ENCODE data around the gene DUSP5.
"Not testable (repeated sequence)": the region's sequence is repeated elsewhere in the genome, so short reads cannot be mapped to it uniquely, and the experiment has no call there.

Gene DUSP5

GRCh38 chr10:110497438-110498086 is at the start of gene DUSP5:
Gene DUSP5 (plus strand): TSS chr10:110497907. CDS start chr10:110498122, 215 bp downstream.
- peak; percentile 94 for DNase-seq

- no peak for DNase-seq
These were observed 48.9 kb upstream of the DUSP5 start for GRCh38 chr10:110448682-110449418.

GRCh38 chr10:110455446-110455845 is 42.3 kb upstream of the DUSP5 start:
- peak; percentile 57 for DNase-seq

- no peak for DNase-seq
These were observed 41.7 kb upstream of the DUSP5 start for GRCh38 chr10:110456046-110456445.

GRCh38 chr10:110456523-110457091 is 41.1 kb upstream of the DUSP5 start:
- DNase-seq = no peak

GRCh38 chr10:110457851-110458250 is 39.9 kb upstream of the DUSP5 start:
- DNase-seq = no peak

- DNase-seq = no peak
These were observed 39.3 kb upstream of the DUSP5 start for GRCh38 chr10:110458266-110458920.

- DNase-seq = no peak
These were observed 38.1 kb upstream of the DUSP5 start for GRCh38 chr10:110459600-110459999.

GRCh38 chr10:110460111-110460809 is 37.4 kb upstream of the DUSP5 start:
- peak; percentile 37 for DNase-seq

GRCh38 chr10:110461088-110461487 is 36.6 kb upstream of the DUSP5 start:
- DNase-seq = no peak

- DNase-seq = no peak
These were observed 36.2 kb upstream of the DUSP5 start for GRCh38 chr10:110461530-110461929.

- DNase-seq = no peak
These were observed 35.3 kb upstream of the DUSP5 start for GRCh38 chr10:110462166-110463095.

GRCh38 chr10:110468258-110468657 is 29.4 kb upstream of the DUSP5 start:
- DNase-seq = not testable (repeated sequence)

GRCh38 chr10:110470541-110470940 is 27.2 kb upstream of the DUSP5 start:
- DNase-seq = not testable (repeated sequence)

GRCh38 chr10:110471566-110472139 is 26.1 kb upstream of the DUSP5 start:
- DNase-seq = no peak

GRCh38 chr10:110474017-110474416 is 23.7 kb upstream of the DUSP5 start:
- no peak for DNase-seq

GRCh38 chr10:110474826-110475225 is 22.9 kb upstream of the DUSP5 start:
- DNase-seq = no peak

- no peak for DNase-seq
These were observed 21.8 kb upstream of the DUSP5 start for GRCh38 chr10:110475722-110476515.

- DNase-seq = no peak
These were observed 18.0 kb upstream of the DUSP5 start for GRCh38 chr10:110479710-110480109.

- no peak for DNase-seq
These were observed 17.3 kb upstream of the DUSP5 start for GRCh38 chr10:110480387-110480786.

- DNase-seq = no peak
These were observed 15.8 kb upstream of the DUSP5 start for GRCh38 chr10:110481919-110482318.

All from stimulated activated CD4-positive, alpha-beta T cell treated with anti-CD3 and anti-CD28 coated beads, Interleukin-15, amount 100 ng/mL, for 24 hours (primary cell).